ENCODE data around the gene KRTAP9-2. TPM values are rescaled to one million over a fixed set of nuclear protein-coding genes. Genes with fewer than 3 reads are reported as not detected.
"Not testable (repeated sequence)": the region's sequence is repeated elsewhere in the genome, so short reads cannot be mapped to it uniquely, and the experiment has no call there.

The KRTAP9-2 gene
- total RNA-seq, 2 experiments from 2014 or later = not detected

GRCh38 chr17:41271858-41272257, 45.4 kb downstream of the KRTAP9-2 start:
- Mint-ChIP-seq H3K9me3 (no peaks in the 10 kb centered on the region), H3K27me3 (ENCODE audit: low read depth) (no peaks in the 10 kb centered on the region), H3K27ac (peak overlapping the region; percentile 36), H3K36me3 (ENCODE audit: low read depth) (no peaks in the 10 kb centered on the region), H3K4me1 (ENCODE audit: low read depth) (peaks cover 8% of the 10 kb centered on the region), H3K4me3 (no peak overlapping the region)
- intact Hi-C loops (cut with micrococcal nuclease) = no loop called here
- DNase-seq = no peak
- CTCF ChIA-PET = no interaction called here

- not testable (repeated sequence) for H3K27ac Mint-ChIP-seq; H3K4me3 Mint-ChIP-seq; H3K9me3 Mint-ChIP-seq; H3K4me1 Mint-ChIP-seq (ENCODE audit: low read depth); H3K36me3 Mint-ChIP-seq (ENCODE audit: low read depth); DNase-seq; H3K27me3 Mint-ChIP-seq (ENCODE audit: low read depth)
- CTCF ChIA-PET = interaction anchor here (0.6 kb wide), 1 partner anchor 358 kb away, joined by 3 read pairs; no protein-coding TSS in a partner anchor
- intact Hi-C loops (cut with micrococcal nuclease) = loop anchor here (1.0 kb wide), 1 partner anchor 11 kb away; no protein-coding TSS in a partner anchor
These were observed 49.3 kb downstream of the KRTAP9-2 start, which contains the start of gene KRTAP9-7 for GRCh38 chr17:41275648-41276190. Gene KRTAP9-7, plus strand, starts transcription at chr17:41275698. Its CDS starts 0 bp downstream, at chr17:41275698.

Other genes with a start within 250 kb of the KRTAP9-2 start
- gene KRT40, start 242.3 kb upstream of the KRTAP9-2 start, total RNA-seq = not detected
- not detected for gene KRTAP3-3, start 232.5 kb upstream of the KRTAP9-2 start, total RNA-seq
- not detected for gene KRTAP3-2, start 226.7 kb upstream of the KRTAP9-2 start, total RNA-seq
- not detected for gene KRTAP3-1, start 217.5 kb upstream of the KRTAP9-2 start, total RNA-seq
- not detected for gene KRTAP1-5, start 199.4 kb upstream of the KRTAP9-2 start, total RNA-seq
- not detected for gene KRTAP1-4, start 196.5 kb upstream of the KRTAP9-2 start, total RNA-seq
- gene KRTAP1-3, start 191.8 kb upstream of the KRTAP9-2 start, total RNA-seq = not detected
- gene KRTAP1-1, start 185.2 kb upstream of the KRTAP9-2 start, total RNA-seq = not detected
- not detected for gene KRTAP2-1, start 179.3 kb upstream of the KRTAP9-2 start, total RNA-seq
- gene KRTAP2-2, start 171.4 kb upstream of the KRTAP9-2 start, total RNA-seq = not detected
- gene KRTAP2-3, start 166.5 kb upstream of the KRTAP9-2 start, total RNA-seq = not detected
- not detected for gene KRTAP2-4, start 160.8 kb upstream of the KRTAP9-2 start, total RNA-seq
- not detected for gene KRTAP4-7, start 142.5 kb upstream of the KRTAP9-2 start, total RNA-seq
- not detected for gene KRTAP4-8, start 128.5 kb upstream of the KRTAP9-2 start, total RNA-seq
- gene KRTAP4-16, start 124.4 kb upstream of the KRTAP9-2 start, total RNA-seq = not detected
- not detected for gene KRTAP4-9, start 121.3 kb upstream of the KRTAP9-2 start, total RNA-seq
- not detected for gene KRTAP4-11, start 108.3 kb upstream of the KRTAP9-2 start, total RNA-seq
- not detected for gene KRTAP4-12, start 102.5 kb upstream of the KRTAP9-2 start, total RNA-seq
- gene KRTAP4-6, start 86.1 kb upstream of the KRTAP9-2 start, total RNA-seq = not detected
- not detected for gene KRTAP4-5, start 76.8 kb upstream of the KRTAP9-2 start, total RNA-seq
- not detected for gene KRTAP4-4, start 65.9 kb upstream of the KRTAP9-2 start, total RNA-seq
- gene KRTAP4-3, start 58.4 kb upstream of the KRTAP9-2 start, total RNA-seq = not detected
- gene KRTAP4-2, start 48.4 kb upstream of the KRTAP9-2 start, total RNA-seq = not detected
- gene KRTAP4-1, start 41.7 kb upstream of the KRTAP9-2 start, total RNA-seq = not detected
- gene KRTAP9-1, start 36.8 kb upstream of the KRTAP9-2 start, total RNA-seq = not detected
- not detected for gene KRTAP9-3, start 5.8 kb downstream of the KRTAP9-2 start, total RNA-seq
- gene KRTAP9-8, start 11.4 kb downstream of the KRTAP9-2 start, total RNA-seq = not detected
- gene KRTAP9-4, start 23.0 kb downstream of the KRTAP9-2 start, total RNA-seq = not detected
- gene KRTAP9-9, start 28.7 kb downstream of the KRTAP9-2 start, total RNA-seq = not detected
- not detected for gene KRTAP9-6, start 38.7 kb downstream of the KRTAP9-2 start, total RNA-seq
- gene KRTAP9-7, start 49.0 kb downstream of the KRTAP9-2 start, total RNA-seq = not detected
- gene KRTAP29-1, start 76.2 kb downstream of the KRTAP9-2 start, total RNA-seq = not detected
- gene KRTAP16-1, start 82.7 kb downstream of the KRTAP9-2 start, total RNA-seq = under 1 TPM in 1 of 2 experiments, not detected in 1; 0.15 TPM
- gene KRTAP17-1, start 89.1 kb downstream of the KRTAP9-2 start, total RNA-seq = not detected
- gene KRT33A, start 124.2 kb downstream of the KRTAP9-2 start, total RNA-seq = not detected
- not detected for gene KRT33B, start 143.2 kb downstream of the KRTAP9-2 start, total RNA-seq
- not detected for gene KRT34, start 155.7 kb downstream of the KRTAP9-2 start, total RNA-seq
- not detected for gene KRT31, start 171.0 kb downstream of the KRTAP9-2 start, total RNA-seq
- gene KRT37, start 197.9 kb downstream of the KRTAP9-2 start, total RNA-seq = not detected
- not detected for gene KRT38, start 214.3 kb downstream of the KRTAP9-2 start, total RNA-seq
- gene KRT32, start 240.7 kb downstream of the KRTAP9-2 start, total RNA-seq = not detected

Data from activated naive CD4-positive, alpha-beta T cell treated with anti-CD3 and anti-CD28 coated beads for 36 hours (primary cell).